Measurements from ENCODE around the gene TCF3.

The TCF3 gene

DNA sequence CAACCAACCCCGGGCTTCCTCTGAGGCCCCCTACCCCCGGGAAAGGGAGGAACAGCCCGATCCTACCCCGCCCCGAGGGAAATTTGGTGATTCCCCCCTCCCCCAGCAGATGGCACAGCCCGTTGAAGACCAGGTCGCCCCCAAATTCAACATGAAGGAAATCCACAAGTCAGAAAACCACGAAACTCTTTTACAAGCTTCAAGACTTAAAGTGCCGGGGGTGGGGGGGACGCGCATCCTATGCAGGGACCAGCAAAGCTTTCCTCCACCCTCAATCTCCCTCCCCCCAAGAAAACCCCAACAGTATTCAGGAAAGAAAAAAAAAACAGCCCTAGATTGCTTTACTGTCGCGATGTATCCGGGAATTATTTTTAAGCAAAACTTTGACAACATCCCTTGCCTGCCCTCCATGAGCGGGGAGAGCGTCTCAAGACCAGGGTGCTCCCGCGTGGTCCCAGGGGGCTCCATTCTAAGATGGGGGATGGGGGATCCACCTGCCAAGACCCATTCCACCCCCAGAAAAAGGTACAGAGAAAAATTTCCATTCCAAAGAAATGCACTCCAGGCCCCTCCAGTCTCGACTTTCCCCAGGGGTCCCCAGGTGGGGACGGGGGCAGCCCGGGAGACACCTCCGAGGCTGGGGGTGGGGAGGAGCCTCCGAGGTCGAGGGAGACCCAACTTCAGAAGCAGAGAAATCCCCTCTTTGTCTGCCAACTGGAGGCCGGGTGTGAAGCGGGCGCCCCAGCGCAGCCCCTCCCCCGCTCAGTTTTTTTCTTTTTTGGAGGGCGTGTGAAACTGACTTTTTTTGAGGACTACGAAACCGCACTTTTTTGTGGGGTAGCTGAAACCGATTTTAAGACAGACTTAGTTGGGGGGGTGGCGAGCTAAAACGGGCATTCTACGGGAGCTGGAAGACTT is 1.5 kb downstream of the TCF3 start:
- intact Hi-C loops (cut with DNase I; ENCODE audit: low total_unique reads): loop anchor here (2.0 kb wide), 1 partner anchor 44 kb away; no protein-coding TSS in a partner anchor
- H3K36me3 ChIP-seq: peaks cover 6 to 27% (median 7%) of the 10 kb centered on the region in 3 donors

DNA sequence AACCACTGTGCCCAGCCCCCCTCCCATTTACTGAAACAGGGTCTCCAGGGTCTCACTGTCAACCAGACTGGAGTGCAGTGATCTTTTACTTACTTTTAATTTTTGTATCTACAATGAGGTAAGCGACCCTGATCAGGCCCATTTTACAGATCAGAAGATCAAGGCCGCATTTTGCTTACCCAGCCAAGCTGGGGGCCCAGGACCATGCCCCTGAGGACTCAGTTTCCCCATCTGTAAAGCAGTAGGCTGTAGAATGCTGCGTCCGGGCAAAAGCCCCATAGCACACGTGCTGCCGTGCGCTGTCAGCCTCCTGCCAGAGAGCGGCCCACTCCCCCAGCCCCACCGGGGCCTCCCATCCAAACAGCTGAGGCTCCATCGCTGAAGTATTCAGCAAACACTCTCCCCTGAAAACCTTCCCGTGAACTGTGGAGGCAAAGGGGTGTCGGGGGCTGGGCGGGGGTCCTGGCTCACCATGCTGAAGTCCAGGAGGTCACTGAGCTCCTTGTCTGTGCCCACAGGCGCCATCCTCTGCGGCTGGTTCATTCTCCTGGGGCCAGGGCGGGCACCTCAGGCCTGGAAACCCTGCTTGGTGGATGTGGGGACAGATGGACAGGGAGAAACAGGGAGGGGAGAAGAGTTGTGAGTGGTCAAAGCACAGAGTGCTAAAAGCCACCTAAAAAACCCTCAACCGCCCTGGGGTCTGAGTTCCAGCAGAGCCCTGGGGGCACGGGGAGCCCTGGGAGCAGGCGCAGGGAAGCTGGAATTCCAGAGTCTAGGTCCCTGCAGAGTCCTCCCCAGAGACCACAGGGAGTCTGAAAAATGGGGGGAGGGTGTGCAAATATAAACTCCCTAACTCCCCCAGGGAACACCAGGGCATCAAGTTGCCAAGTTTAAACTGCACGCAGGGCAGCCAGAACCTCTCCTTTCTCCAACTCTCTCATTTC is 2.4 kb downstream of the TCF3 start:
- peak in 1 of 2 donors; percentile 23 for DNase-seq
- H3K9me3 ChIP-seq: no peaks in the 10 kb centered on the region
- H3K36me3 ChIP-seq: peaks cover 8 to 36% (median 16%) of the 10 kb centered on the region in 3 donors
- peaks cover 0 to 56% (median 34%) of the 10 kb centered on the region in 4 donors for H3K4me1 ChIP-seq
- H3K4me3 ChIP-seq: peak overlapping the region; percentile 94 to 96
- H3K27ac ChIP-seq: peak overlapping the region; percentile 76 to 80
- TF ChIP-seq, protein P1, sequence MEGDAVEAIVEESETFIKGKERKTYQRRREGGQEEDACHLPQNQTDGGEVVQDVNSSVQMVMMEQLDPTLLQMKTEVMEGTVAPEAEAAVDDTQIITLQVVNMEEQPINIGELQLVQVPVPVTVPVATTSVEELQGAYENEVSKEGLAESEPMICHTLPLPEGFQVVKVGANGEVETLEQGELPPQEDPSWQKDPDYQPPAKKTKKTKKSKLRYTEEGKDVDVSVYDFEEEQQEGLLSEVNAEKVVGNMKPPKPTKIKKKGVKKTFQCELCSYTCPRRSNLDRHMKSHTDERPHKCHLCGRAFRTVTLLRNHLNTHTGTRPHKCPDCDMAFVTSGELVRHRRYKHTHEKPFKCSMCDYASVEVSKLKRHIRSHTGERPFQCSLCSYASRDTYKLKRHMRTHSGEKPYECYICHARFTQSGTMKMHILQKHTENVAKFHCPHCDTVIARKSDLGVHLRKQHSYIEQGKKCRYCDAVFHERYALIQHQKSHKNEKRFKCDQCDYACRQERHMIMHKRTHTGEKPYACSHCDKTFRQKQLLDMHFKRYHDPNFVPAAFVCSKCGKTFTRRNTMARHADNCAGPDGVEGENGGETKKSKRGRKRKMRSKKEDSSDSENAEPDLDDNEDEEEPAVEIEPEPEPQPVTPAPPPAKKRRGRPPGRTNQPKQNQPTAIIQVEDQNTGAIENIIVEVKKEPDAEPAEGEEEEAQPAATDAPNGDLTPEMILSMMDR (IDR thresholded peaks at IDR 0.05): no peak
- H3K27me3 ChIP-seq: no peaks in the 10 kb centered on the region
- intact Hi-C loops (cut with DNase I; ENCODE audit: low total_unique reads): loop anchor here (2.0 kb wide), 1 partner anchor 43 kb away; no protein-coding TSS in a partner anchor

More for the DNA sequence above, 1.5 kb downstream of the TCF3 start:
- peaks cover 0 to 1% of the 10 kb centered on the region in 2 donors for H3K27me3 ChIP-seq
- DNase-seq: no peak
- no peaks in the 10 kb centered on the region for H3K9me3 ChIP-seq
- H3K27ac ChIP-seq: peak overlapping the region; percentile 76 to 80
- peak overlapping the region; percentile 94 to 96 for H3K4me3 ChIP-seq
- TF ChIP-seq, protein P1 (IDR thresholded peaks at IDR 0.05): no peak
- peaks cover 0 to 56% (median 34%) of the 10 kb centered on the region in 4 donors for H3K4me1 ChIP-seq

DNA sequence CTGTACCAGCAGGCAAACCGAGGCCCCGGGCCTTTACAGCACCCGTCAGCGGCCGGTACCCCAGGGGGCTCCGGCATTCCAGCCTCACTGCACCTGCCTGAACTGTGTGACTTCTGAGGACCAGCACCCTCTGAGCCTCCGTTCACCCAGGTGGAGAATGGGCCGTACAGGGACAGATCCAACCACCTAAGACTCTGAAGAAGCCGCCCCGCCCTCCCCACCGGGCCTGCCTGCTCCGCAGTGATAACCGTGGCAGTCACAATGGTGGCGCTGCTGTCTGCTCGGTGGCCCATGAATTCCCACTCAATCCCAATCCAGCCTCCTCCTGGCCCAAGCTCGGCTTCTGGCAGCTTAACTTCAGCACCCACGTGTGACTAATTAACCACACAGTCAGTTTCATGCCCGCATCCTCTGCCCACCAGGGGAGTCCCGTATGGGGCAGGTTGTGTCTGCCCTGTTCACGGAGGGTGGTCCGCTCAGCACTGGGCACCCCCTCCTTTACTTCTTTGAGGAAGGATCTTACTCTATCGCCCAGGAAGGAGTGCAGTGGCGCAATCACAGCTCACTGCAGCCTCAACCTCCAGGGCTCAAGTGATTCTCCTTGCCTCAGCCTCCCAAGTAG is 3.4 kb downstream of the TCF3 start:
- peak overlapping the region; percentile 27 to 30 for H3K4me3 ChIP-seq
- H3K27ac ChIP-seq: peak overlapping the region; percentile 76 to 80
- intact Hi-C loops (cut with DNase I; ENCODE audit: low total_unique reads): no loop called here
- TF ChIP-seq, protein P1 (IDR thresholded peaks at IDR 0.05): no peak
- no peaks in the 10 kb centered on the region for H3K9me3 ChIP-seq
- H3K4me1 ChIP-seq: peaks cover 0 to 56% (median 34%) of the 10 kb centered on the region in 4 donors
- H3K36me3 ChIP-seq: peaks cover 8 to 44% (median 23%) of the 10 kb centered on the region in 3 donors
- no peak for DNase-seq
- no peaks in the 10 kb centered on the region for H3K27me3 ChIP-seq

DNA sequence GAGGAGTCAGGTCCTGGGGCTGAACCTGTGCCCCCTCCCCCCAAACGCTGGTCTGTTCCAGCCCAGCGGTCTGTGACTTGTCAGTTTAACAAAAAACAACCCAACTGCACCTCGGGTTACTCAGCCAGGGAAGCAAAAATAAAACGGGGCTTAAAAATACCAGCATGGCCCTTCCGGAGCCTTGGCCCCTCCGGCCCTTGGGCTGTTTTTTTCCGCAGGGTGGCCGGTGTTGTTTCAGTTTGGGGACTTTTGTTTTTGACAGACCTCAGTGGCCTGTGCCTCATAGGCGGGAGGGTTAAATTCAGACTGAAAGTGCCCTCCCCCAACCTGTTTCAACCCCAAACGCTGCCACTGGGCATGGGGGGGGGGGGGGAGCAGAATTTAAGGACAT is 4.0 kb downstream of the TCF3 start:
- intact Hi-C loops (cut with DNase I; ENCODE audit: low total_unique reads): no loop called here
- no peak for DNase-seq
- Histone ChIP-seq H3K4me1 (peaks cover 0 to 54% (median 34%) of the 10 kb centered on the region in 4 donors), H3K9me3 (no peaks in the 10 kb centered on the region), H3K27ac (peak overlapping the region; percentile 76 to 80), H3K36me3 (peaks cover 8 to 50% (median 29%) of the 10 kb centered on the region in 3 donors), H3K27me3 (no peaks in the 10 kb centered on the region), H3K4me3 (peak overlapping the region; percentile 27 to 30)
- TF ChIP-seq, protein P1 (IDR thresholded peaks at IDR 0.05): no peak

All from tibial artery (tissue), 4 donors.